ENCODE measurements around the gene TEX28.
"Not testable (repeated sequence)": the region's sequence is repeated elsewhere in the genome, so short reads cannot be mapped to it uniquely, and the experiment has no call there.

Gene TEX28

DNA sequence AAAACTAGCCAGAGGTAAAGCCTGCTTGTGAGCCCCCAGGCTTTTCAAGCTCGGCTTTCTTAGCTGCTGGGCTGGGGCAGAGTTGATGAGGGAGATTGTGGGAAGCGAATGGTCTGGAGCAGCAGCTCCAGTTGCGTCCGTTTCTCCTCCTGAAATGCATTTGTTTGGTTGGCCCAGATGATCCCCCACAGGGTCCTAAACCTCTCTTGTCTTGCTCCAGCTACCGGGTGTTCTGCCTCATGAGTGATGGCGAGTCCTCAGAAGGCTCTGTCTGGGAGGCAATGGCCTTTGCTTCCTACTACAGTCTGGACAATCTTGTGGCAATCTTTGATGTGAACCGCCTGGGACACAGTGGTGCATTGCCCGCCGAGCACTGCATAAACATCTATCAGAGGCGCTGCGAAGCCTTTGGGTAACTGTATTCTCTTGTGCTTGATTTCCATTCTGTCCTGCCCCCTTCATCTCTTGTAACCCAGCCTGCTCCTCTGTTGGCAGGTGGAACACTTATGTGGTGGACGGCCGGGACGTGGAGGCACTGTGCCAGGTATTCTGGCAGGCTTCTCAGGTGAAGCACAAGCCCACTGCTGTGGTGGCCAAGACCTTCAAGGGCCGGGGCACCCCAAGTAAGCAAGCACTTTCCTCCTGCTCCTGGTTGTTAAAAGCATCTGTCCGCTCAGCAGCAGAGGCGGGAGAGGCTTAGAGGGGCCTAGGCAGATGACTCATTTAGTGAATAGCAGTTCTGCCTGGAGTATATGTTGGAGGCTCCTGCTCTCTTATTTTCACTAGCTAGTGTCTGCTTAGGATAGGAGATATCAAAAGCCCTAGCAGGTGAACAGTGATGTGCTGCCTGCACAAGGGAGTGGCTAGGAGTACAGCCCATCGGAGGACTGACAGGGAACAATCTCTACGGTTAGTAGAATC, 16.0 kb upstream of the TEX28 start:
- no peak for DNase-seq (ENCODE audit: low read depth in 1 of 2, low spot score in 1 of 2)

DNA sequence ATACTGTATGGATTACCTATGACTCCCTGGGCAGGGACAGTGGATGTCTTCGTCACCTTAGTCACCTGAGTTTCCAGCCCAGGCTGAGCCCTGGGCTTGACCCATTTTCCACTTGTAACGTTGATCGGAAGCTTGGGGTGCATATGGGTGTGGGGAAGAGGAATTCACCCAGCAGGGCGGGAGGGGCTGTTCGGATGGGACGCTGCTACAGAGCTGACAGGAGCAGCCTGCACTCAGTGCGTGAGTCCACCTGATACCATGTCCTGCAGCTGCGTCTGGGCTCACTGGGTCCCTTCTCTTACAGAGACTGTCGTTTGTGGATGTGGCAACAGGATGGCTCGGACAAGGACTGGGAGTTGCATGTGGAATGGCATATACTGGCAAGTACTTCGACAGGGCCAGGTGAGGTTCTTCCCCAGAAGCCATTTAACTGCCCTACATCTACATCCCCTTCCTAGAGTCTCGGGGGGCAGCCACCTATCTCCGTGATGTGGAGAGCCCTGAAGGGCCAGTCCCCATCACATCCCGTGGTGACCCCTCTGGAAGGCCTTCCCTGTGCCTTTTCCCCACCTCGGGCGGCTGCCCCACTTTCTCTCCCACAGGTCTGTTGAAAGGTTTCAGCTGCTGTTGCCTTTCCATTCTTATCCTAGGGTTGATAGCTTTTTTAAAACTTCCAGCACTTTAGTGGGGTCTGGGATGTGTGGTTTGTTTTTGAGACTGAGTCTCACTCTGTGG, 14.3 kb upstream of the TEX28 start:
- no peak for DNase-seq (ENCODE audit: low read depth in 1 of 2, low spot score in 1 of 2)

DNA sequence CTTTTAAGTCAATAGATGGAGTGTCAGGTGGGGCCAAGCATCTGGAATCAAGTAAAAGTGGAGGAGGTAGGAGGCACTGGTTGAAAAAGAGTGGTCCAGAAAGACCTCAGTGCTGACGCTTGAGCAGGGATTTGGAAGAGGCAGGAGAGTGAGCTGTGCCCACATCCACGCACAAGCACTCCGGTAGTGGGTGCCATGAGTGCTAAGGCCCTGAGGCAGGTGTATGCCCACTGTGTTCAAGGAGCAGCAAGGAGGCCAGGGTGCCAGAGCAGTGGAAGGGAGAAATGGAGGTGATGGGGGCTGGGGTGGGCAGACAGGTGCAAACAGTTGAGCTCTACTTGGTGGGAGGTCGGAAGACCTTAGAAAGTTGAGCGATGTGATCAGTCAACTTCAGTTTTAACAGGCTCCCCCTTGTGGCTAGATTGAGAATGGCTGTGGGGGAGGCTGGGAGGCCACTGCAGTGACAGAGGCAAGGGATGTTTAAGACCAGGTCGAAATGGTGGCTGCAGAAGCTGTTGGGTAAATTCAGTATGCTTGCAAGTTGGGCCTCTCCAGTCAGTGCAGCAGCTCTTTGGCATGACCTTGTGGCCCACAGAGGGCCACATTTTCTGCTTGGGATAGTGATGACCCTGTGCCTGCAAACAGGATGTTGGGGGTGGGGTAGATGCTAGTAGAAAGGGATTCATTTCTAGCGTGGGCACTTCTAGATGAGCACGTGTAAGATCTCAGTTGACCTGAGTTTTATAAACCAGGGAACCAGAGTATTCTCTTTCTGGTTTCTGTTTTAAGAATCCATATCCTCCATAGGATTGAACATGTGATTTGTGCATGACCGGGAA, 13.4 kb upstream of the TEX28 start:
- peak; percentile 54 to 56 for DNase-seq (ENCODE audit: low read depth in 1 of 2, low spot score in 1 of 2)

DNA sequence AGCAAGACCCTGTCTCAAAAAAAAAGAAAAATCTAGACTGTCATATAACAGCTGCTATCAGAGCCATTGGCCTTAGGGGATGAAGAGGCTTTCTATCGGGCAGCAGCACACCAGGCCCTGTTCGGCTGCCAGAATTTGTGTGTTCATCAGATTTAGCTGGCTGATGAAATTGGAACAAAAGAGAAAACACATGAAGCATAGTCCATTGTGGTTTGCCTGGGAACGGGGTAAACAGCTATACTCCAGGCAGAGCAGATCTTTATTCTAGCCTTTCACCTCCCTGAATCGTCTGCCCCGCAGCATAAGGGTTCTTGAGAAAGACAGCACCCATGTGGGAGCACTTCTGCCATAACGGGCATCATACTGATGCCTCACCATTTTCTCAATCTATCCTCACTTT, 12.3 kb upstream of the TEX28 start:
- no peak for DNase-seq (ENCODE audit: low read depth in 1 of 2, low spot score in 1 of 2)

DNA sequence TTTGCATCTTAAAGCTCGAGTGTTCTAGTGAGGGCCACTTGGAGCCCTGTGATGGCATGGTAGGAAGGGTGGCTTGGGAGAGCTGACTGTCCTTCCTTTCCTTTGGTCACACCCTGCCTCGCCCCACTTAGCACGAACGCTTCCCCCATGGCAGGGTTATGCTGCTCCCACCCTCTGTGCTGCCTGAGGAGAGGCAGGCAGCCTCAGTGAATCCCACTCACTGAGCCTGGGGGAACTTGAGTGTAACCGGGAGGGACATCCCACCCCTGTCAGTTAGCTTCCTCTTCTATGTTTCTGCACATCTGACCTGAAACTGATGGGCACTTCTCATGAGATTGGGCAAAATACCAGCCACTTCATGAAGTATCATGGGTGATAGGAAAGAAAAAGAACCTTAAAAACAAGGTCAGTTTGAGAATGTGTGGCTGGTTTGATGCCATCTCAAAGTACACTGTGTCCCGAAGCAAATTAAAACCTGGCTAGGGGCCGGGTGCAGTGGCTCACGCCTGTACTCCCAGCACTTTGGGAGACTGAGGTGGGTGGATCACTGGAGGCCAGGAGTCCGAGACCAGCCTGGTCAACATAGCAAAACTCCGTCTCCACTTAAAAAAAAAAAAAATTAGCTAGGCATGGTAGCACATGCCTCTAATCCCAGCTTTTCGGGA, 10.7 kb upstream of the TEX28 start:
- DNase-seq (ENCODE audit: low read depth in 1 of 2, low spot score in 1 of 2), result no peak

DNA sequence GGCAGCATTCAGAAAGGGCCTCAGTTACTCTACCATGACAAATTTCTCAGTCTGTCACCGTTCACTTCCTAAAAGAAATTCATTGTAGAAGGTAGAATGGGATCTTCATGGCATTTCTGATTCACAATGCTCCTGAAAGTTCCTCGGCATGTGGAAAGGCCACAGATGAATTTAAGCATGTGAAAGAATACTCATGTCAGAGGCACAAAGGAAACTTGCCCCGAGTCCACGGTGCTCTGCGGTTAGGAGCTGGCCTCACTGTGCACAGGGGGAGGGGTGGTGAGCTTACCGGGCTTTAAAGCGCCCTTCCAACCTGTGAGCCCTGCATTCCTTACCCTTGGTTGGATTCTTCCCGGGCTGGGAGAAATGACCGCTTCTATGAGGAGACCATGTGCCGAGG, 9.9 kb upstream of the TEX28 start:
- no peak for DNase-seq (ENCODE audit: low read depth in 1 of 2, low spot score in 1 of 2)

DNA sequence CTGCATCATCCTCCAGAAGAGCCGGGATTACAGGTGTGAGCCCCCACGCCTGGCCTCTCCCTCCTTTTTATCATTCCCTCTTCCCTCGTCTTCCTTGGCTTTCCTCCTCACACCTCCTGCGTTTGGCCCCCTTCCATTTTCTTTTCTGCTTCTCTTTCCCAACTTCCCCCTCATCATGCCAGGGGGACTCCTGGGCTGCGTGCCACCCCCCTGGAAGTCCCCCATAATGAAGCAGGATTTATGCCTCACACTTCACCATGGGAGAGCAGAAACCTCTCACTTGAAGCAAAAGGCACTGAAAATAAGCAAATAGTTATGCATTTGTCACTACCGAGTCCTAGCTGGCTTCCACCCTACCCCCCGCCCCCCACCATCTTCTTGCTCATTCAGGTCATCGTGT, 8.6 kb upstream of the TEX28 start:
- DNase-seq (ENCODE audit: low read depth in 1 of 2, low spot score in 1 of 2), result no peak

DNA sequence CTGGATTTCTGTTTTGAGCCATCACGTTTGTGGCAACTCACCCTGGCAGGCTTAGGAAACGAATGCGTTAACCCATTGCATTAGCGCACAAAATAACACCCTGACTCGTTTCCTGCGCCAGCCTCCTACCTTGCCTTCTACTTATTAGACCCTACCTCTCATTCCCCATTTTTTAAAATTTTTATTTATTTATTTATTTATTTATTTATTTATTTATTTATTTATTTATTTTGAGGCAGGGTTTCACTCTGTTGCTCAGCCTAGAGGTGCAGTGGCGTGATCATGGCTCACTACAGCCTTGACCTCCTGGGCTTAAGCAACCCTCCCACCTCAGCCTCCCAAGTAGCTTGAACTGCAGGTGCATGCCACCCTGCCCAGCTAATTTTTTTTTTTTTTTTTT, 8.1 kb upstream of the TEX28 start:
- DNase-seq (ENCODE audit: low read depth in 1 of 2, low spot score in 1 of 2), result not testable (repeated sequence)

DNA sequence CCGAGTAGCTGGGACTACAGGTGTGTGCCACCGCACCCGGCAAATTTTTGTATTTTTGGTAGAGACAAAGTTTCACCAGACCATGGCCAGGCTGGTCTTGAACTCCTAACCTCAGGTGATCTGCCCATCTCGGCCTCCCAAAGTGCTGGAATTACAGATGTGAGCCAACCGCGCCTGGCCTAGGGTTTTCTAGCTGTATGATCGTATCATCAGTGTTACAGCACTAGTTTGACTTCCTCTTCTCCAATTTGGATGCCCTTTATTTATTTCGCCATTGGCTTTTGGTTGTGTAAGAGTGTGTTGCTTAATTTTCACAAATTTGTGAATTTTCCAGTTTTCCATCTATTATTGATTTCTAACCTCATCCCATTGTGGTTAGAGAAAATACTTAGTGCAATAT, 5.9 kb upstream of the TEX28 start:
- DNase-seq (ENCODE audit: low read depth in 1 of 2, low spot score in 1 of 2), result no peak

DNA sequence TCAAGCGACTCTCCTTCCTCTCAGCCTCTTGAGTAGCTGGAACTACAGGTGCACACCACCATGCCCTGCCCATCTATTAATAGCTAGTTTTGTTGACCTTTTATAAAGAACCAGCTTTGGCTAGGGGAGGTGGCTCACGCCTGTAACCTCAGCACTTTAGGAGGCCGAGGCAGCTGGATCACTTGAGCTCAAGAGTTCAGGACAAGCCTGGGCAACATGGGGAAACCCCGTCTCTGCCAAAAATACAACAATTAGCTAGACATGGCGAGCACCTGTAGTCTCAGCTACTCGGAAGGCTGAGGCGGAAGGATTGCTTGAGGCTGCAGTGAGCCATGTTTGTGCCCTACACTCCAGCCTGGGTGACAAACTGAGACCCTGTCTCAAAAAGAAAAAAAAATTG, 3.4 kb upstream of the TEX28 start:
- DNase-seq (ENCODE audit: low read depth in 1 of 2, low spot score in 1 of 2), result no peak

DNA sequence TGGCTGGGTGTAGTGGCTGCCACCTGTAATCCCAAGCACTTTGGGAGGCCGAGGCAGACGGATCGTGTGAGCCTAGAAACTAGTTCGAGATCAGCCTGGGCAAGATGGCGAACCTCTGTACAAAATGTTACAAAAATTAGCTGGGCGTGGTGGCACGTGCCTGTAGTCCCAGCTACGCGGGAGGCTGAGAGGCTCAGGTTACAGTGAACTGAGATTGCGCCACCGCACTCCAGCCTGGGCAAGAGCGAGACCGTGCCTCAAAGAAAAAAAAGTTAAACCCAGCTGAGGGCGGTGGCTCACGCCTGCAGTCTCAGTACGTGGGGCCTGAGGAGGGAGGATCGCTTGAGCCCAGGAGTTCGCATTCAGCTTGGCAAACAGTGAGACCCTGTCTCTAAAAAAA, 1.8 kb upstream of the TEX28 start:
- no peak for DNase-seq (ENCODE audit: low read depth in 1 of 2, low spot score in 1 of 2)

DNA sequence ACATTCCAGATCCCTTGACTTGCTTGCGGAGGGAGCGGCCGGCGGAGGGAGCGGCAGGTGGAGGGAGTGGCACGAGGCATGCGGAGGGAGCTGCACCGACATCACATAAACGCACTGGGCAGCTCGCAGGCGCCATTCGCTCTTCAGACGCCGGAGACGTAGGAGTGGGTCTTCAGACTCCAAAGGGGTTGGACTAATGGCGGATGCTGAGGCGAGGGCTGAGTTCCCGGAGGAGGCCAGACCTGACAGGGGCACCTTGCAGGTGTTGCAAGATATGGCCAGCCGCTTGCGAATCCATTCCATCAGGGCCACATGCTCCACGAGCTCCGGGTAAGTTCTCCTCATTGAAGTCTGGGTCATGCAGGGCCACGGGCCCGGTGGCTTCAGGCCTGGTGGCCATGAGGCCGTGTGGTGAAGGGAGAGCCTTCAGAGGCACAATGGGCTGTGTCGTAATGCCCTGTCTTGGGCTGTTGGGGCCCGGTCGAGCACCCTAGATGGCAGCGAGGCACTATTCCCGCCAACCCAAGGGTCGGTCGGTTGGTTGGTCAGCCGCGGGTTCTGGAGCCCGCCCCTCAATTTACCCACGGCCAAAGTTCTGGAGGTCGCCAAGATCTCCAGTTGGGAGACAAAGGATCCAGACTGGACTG, 863 bp upstream of the TEX28 start, which contains the start of gene TKTL1:
TSS of gene TKTL1 (plus strand) at position 132 of the 647 bp plus-strand sequence. CDS start at position 197, 65 bp downstream.
- no peak for DNase-seq (ENCODE audit: low read depth in 1 of 2, low spot score in 1 of 2)

DNA sequence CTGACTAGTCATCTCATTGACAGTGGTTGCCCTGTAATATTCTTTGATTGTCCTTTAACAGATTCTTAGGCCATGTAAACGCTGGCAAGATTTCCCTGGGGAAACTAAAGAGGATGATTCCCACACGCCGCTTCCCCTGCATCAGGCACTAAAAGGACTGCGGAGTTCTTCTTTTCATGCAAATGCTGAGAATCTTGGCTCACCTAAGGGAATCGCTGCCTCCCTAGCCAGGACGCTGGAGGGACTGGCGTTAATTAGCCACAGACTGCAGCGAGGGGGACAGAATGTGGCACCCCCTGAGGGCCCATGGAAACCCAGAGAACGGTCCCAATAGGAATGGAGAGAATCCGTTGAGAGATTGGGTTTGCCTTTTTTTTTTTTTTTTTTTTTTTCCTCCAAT, 8.5 kb downstream of the TEX28 start:
- not testable (repeated sequence) for DNase-seq (ENCODE audit: low read depth in 1 of 2, low spot score in 1 of 2)

DNA sequence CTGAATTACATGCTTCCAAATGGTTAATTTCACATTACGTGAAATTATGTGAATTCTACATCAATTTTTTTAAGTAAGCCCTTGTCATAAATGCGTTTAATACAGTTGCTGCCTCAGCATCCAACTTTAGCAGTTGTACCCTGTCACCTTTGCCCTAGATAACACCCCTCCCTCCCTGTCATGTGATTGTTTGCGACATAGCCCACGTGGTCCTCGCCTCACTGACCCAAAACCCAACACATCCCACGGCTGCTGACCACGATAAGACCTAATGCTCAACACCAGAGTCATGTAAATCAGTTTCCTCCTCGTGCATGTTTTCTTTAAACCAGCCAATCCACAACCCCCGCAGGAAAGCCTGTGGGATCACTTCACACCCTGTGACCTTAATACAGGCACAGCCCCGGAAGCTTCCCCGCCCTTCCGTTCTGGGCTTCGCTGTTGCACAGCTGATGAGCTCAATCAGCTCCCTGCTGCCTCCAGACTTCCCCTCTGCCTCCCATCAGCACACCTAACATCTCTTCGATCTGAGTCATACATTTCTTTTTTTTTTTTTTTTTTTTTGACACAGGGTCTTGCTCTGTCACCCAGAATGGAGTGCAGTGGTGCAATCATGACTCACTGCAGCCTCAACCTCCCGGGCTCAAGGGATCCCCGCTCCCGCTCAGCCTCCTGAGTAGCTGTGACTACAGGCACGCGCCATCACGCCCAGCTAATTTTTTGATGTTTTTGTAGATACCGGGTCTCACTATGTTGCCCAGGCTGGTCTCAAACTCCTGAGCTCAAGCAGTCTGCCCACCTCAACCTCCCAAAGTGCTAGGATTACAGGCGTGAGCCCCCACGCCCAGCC, 10.2 kb downstream of the TEX28 start:
- not testable (repeated sequence) for DNase-seq (ENCODE audit: low read depth in 1 of 2, low spot score in 1 of 2)

DNA sequence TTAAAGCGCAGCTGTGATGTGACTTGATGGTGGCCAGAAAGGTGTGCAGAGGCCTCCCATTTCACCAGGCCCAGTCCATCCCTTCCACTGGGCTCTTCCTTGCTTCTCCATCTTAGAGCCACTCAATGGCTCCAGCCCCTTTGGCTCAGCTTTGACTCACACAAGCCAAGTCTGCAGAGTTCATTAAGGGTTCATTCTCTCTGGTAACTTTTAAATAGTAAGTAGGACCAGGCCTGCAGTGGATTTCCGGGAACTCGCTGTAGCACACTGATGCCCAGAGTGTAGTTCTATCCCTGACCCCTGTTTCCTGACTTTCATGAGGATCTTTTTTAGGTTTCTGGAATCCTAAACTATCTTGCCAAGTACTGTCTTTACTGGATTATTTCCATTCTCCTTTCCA, 25.7 kb downstream of the TEX28 start:
- not testable (repeated sequence) for DNase-seq (ENCODE audit: low read depth in 1 of 2, low spot score in 1 of 2)

DNA sequence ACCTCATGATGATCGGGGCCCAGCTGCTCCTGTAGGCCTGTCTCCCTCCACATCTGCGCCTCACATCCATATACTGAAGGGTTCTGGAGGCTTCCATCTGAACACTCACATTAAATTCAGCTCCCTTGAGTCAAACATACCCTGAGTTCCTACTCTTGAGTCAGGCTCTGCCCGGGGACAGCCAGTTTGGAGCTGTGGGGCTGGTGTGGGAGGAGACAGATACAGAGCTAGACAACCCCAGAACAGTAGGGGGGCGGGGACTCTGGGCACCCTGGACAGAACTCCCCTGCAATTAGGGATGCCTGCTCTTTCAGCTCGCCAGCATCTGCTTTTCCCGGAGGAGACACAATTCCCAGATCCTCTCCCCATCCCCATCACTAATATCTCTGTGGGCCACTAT, 31.9 kb downstream of the TEX28 start:
- not testable (repeated sequence) for DNase-seq (ENCODE audit: low read depth in 1 of 2, low spot score in 1 of 2)

DNA sequence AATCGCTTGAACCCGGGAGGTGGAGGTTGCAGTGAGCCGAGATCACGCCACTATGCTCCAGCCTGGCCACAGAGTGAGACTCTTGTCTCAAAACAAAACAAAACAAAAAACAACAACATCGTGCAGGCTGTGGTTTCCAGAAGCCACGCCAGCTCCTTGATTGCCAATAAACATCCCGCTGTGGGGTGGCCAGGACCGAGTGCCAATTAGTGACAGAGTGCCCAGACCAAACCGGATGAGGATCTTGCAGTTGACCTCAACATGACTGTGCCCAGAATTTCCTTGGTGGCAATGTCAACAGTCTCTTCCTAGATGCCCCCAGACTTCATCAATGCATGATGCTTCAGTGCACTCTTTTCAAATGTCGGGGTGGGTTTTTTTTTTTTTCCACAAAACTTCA, 36.2 kb downstream of the TEX28 start:
- not testable (repeated sequence) for DNase-seq (ENCODE audit: low read depth in 1 of 2, low spot score in 1 of 2)

DNA sequence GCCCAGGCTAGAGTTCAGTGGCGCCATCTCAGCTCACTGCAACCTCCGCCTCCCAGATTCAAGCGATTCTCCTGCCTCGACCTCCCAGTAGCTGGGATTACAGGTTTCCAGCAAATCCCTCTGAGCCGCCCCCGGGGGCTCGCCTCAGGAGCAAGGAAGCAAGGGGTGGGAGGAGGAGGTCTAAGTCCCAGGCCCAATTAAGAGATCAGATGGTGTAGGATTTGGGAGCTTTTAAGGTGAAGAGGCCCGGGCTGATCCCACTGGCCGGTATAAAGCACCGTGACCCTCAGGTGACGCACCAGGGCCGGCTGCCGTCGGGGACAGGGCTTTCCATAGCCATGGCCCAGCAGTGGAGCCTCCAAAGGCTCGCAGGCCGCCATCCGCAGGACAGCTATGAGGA, 37.6 kb downstream of the TEX28 start, which contains the start of gene OPN1MW3:
TSS of gene OPN1MW3 (plus strand) at position 301 of the 400 bp plus-strand sequence. CDS start at position 339, 38 bp downstream.
- DNase-seq (ENCODE audit: low read depth in 1 of 2, low spot score in 1 of 2), result not testable (repeated sequence)

DNA sequence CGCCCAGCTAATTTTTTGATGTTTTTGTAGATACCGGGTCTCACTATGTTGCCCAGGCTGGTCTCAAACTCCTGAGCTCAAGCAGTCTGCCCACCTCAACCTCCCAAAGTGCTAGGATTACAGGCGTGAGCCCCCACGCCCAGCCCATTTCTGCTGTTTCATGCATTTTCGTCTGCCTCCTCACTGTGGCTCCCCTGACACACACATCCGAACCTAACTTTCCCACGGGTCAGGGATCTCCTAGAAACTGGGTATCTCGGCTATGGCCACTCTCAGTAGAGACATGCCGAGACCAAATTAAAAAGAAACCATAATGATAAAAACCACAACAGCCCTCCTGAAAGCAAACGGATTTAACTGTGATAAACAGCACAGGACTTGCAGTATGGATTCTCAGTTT, 46.8 kb downstream of the TEX28 start:
- DNase-seq (ENCODE audit: low read depth in 1 of 2, low spot score in 1 of 2), result not testable (repeated sequence)

Data from stimulated activated CD4-positive, alpha-beta T cell treated with anti-CD3 and anti-CD28 coated beads, Interleukin-15, amount 100 ng/mL, for 1 hour (primary cell).